Subcutaneous adipose tissue (tissue), 4 donors: ENCODE results near the gene TUBGCP6. TPM values are rescaled to one million over a fixed set of nuclear protein-coding genes. Genes with fewer than 3 reads are reported as not detected.

ENCODE experiments used
- total RNA-seq, 4 donors: library from RNA; depleted of rRNA; stranded (reverse); fragments of >200 nt; gene quantifications; one replicate each; pipeline ENCODE4 v1.1.0, GENCODE V29; 2016
- TF ChIP-seq, protein P1 (sequence below): fragments of 450-650 bp; IDR thresholded peaks from one replicate; pipeline ENCODE4 v1.5.1; 2016; ENCODE audit warnings: low read depth, mild to moderate bottlenecking, control low read depth, antibody characterized with exemption, moderate library complexity

The TUBGCP6 gene
- total RNA-seq, 4 donors from 2014 or later: 21.1 to 60.3 (median 25.6) TPM

DNA sequence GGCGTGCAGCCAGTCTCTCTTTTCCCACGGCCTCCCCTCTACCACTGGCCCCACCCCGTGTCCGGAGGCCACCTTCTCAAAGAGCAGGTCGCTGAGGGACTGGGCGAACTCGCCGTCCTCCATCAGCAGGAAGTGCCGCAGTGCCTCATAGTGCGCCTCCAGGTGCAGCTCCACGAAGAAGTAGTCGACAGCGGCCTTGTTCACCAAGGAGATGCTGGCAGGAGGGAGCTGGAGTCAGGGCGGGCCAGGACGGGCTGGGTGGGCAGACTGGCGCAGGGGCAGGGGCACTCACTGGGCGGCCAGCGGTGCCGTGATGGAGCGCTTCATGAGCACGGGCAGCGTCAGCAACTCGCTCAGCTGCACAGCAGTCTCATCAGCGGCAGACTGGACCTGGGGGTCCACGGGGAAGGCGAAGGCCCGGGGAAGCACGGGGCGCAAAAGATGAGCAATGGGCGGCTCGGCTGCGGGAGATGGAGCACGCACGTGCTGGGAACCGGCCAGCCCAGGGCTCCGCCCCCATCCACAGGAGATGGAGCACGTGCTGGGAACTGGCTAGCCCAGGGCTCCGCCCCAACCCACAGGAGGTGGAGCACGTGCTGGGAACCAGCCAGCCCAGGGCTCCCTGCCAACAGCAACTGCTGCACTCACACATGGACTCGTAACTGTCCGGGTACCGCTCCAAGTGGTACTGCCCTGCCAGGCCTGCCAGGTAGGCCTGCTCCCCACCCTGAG, 25.7 kb downstream of the TUBGCP6 start:
- TF ChIP-seq, protein P1, sequence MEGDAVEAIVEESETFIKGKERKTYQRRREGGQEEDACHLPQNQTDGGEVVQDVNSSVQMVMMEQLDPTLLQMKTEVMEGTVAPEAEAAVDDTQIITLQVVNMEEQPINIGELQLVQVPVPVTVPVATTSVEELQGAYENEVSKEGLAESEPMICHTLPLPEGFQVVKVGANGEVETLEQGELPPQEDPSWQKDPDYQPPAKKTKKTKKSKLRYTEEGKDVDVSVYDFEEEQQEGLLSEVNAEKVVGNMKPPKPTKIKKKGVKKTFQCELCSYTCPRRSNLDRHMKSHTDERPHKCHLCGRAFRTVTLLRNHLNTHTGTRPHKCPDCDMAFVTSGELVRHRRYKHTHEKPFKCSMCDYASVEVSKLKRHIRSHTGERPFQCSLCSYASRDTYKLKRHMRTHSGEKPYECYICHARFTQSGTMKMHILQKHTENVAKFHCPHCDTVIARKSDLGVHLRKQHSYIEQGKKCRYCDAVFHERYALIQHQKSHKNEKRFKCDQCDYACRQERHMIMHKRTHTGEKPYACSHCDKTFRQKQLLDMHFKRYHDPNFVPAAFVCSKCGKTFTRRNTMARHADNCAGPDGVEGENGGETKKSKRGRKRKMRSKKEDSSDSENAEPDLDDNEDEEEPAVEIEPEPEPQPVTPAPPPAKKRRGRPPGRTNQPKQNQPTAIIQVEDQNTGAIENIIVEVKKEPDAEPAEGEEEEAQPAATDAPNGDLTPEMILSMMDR: no peak

GRCh38 chr22:50218153-50218995, 26.4 kb downstream of the TUBGCP6 start:
- TF ChIP-seq, protein P1: no peak

- TF ChIP-seq, protein P1: no peak
These were observed 27.2 kb downstream of the TUBGCP6 start for GRCh38 chr22:50217543-50218152.

DNA sequence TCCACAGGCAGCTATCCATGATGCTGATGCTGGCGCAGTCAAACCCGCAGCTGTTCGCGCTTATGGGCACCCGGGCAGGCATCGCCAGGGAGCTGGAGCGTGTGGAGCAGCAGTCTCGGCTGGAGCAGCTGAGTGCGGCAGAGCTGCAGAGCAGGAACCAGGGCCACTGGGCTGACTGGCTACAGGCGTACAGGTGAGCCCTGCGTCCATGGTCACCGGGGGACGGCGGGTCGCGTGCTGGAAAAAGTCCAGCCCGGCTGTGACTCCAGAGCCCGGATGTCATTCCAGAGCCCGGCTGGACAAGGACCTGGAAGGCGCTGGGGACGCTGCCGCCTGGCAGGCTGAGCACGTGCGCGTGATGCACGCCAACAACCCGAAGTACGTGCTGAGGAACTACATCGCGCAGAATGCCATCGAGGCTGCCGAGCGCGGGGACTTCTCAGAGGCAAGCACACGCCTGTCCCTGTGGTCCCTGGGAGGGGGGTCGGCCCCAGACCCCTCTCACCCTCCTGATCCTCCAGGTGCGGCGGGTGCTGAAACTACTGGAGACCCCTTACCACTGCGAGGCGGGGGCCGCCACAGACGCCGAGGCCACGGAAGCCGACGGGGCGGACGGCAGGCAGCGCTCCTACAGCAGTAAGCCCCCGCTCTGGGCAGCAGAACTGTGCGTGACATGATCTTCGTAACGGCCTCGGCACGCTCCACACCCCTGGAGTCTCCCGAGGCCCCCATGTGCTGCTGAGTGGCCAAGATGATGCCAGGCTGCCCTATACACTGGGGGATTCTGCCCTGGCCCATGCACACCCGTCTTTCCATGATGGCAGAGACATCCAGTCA, 27.9 kb downstream of the TUBGCP6 start:
- TF ChIP-seq, protein P1: no peak

DNA sequence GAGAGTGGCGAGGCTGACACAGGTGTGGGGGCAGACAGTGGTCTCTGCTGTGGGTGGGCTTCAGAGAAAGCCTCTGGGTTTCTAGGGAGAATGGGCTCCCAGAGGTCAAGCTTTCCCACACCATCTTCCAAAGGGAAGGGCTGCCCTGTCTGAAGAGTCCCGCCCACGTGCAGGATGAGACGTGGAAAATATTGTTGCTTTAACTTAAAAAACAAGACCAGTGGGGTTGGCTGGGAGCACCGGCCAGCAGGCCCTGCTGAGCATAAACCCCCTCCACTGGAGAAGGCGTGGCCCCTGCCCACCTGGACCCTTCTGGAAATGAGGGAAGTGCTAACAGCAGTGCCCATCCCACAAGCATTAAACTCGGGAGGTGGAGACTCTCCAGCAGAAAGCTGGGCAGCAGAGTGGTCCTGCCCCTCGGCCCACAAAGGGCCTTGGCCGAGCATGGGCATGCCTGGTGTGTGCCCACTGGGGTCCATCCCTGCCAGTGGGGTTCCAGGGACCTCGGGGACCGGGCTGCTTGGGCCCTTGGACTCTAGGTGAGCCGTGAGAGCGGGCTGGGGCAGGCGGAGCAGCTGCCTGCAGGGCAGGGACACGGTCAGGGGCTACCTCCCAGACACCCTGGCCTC, 28.7 kb downstream of the TUBGCP6 start:
- TF ChIP-seq, protein P1: no peak

GRCh38 chr22:50215297-50216054, 29.3 kb downstream of the TUBGCP6 start:
- TF ChIP-seq, protein P1: no peak
